MG63 (cell line): ENCODE results near the gene RPA3. TPM values are rescaled to one million over a fixed set of nuclear protein-coding genes. Genes with fewer than 3 reads are reported as not detected.

Source experiments
- DNase-seq: peaks from one replicate; pipeline ENCODE4 v3.0.0-alpha.2; 2020
- H3K27me3 ChIP-seq: fragments of 250-450 bp; sonication (Bioruptor Pico); 2 replicates; pipeline ENCODE4 v1.5.1; 2020; ENCODE audit warnings: mild to moderate bottlenecking, moderate library complexity
- H3K36me3 ChIP-seq: fragments of 250-450 bp; sonication (Bioruptor Pico); 2 replicates; pipeline ENCODE4 v1.5.1; 2020; ENCODE audit warnings: mild to moderate bottlenecking, moderate library complexity
- H3K4me3 ChIP-seq: fragments of 250-450 bp; sonication (Bioruptor Pico); 2 replicates; pipeline ENCODE4 v1.5.1; 2020; ENCODE audit warnings: mild to moderate bottlenecking, moderate library complexity
- H3K9me3 ChIP-seq: fragments of 250-450 bp; sonication (Bioruptor Pico); 2 replicates; pipeline ENCODE4 v1.5.1; 2020; ENCODE audit warnings: mild to moderate bottlenecking, moderate library complexity
- total RNA-seq: library from RNA; depleted of rRNA; stranded (reverse); fragments of >200 nt; shearing (Covaris generic); gene quantifications from 2 replicates; pipeline ENCODE4 v1.2.3, GENCODE V29; 2014; ENCODE audit warnings: low replicate concordance

The RPA3 gene
- total RNA-seq, 1 experiment from 2014 or later = 81.5 TPM

- H3K9me3 ChIP-seq = no peaks in the 10 kb centered on the region
- DNase-seq = no peak
- no peaks in the 10 kb centered on the region for H3K36me3 ChIP-seq
- H3K4me3 ChIP-seq = no peak overlapping the region
- no peaks in the 10 kb centered on the region for H3K27me3 ChIP-seq
Measured at GRCh38 chr7:7705318-7705717, 13.1 kb downstream of the RPA3 start.

- Histone ChIP-seq H3K36me3 (no peaks in the 10 kb centered on the region), H3K4me3 (no peak overlapping the region), H3K9me3 (0 out of 2 replicates have a peak, but pooled peaks cover 3% of the 10 kb centered on the region), H3K27me3 (no peaks in the 10 kb centered on the region)
- DNase-seq = no peak
Measured at GRCh38 chr7:7704867-7705266, 13.5 kb downstream of the RPA3 start.

GRCh38 chr7:7703427-7703826, 15.0 kb downstream of the RPA3 start:
- no peaks in the 10 kb centered on the region for H3K36me3 ChIP-seq
- no peak for DNase-seq
- H3K27me3 ChIP-seq = no peaks in the 10 kb centered on the region
- H3K9me3 ChIP-seq = 0 out of 2 replicates have a peak, but pooled peaks cover 3% of the 10 kb centered on the region
- no peak overlapping the region for H3K4me3 ChIP-seq

- Histone ChIP-seq H3K4me3 (no peak overlapping the region), H3K27me3 (no peaks in the 10 kb centered on the region), H3K9me3 (0 out of 2 replicates have a peak, but pooled peaks cover 3% of the 10 kb centered on the region), H3K36me3 (no peaks in the 10 kb centered on the region)
- no peak for DNase-seq
Measured at GRCh38 chr7:7702826-7703225, 15.6 kb downstream of the RPA3 start.

- DNase-seq = no peak
- no peaks in the 10 kb centered on the region for H3K27me3 ChIP-seq
- 0 out of 2 replicates have a peak, but pooled peaks cover 3% of the 10 kb centered on the region for H3K9me3 ChIP-seq
- no peaks in the 10 kb centered on the region for H3K36me3 ChIP-seq
- no peak overlapping the region for H3K4me3 ChIP-seq
Measured at GRCh38 chr7:7701527-7701926, 16.9 kb downstream of the RPA3 start.

GRCh38 chr7:7699970-7700369, 18.4 kb downstream of the RPA3 start:
- H3K9me3 ChIP-seq = 0 out of 2 replicates have a peak, but pooled peaks cover 3% of the 10 kb centered on the region
- H3K4me3 ChIP-seq = no peak overlapping the region
- H3K27me3 ChIP-seq = no peaks in the 10 kb centered on the region
- DNase-seq = no peak
- H3K36me3 ChIP-seq = no peaks in the 10 kb centered on the region

- Histone ChIP-seq H3K9me3 (0 out of 2 replicates have a peak, but pooled peaks cover 3% of the 10 kb centered on the region), H3K4me3 (no peak overlapping the region), H3K27me3 (no peaks in the 10 kb centered on the region), H3K36me3 (no peaks in the 10 kb centered on the region)
- DNase-seq = no peak
Measured at GRCh38 chr7:7699380-7699779, 19.0 kb downstream of the RPA3 start.

GRCh38 chr7:7698930-7699329, 19.5 kb downstream of the RPA3 start:
- 0 out of 2 replicates have a peak, but pooled peaks cover 3% of the 10 kb centered on the region for H3K9me3 ChIP-seq
- no peak overlapping the region for H3K4me3 ChIP-seq
- no peak for DNase-seq
- H3K27me3 ChIP-seq = no peaks in the 10 kb centered on the region
- no peaks in the 10 kb centered on the region for H3K36me3 ChIP-seq

- H3K4me3 ChIP-seq = no peak overlapping the region
- DNase-seq = no peak
- H3K9me3 ChIP-seq = 0 out of 2 replicates have a peak, but pooled peaks cover 3% of the 10 kb centered on the region
- H3K27me3 ChIP-seq = no peaks in the 10 kb centered on the region
- H3K36me3 ChIP-seq = no peaks in the 10 kb centered on the region
Measured at GRCh38 chr7:7696458-7697119, 21.8 kb downstream of the RPA3 start.

GRCh38 chr7:7695111-7695817, 23.1 kb downstream of the RPA3 start:
- no peak overlapping the region for H3K4me3 ChIP-seq
- H3K36me3 ChIP-seq = no peaks in the 10 kb centered on the region
- 0 out of 2 replicates have a peak, but pooled peaks cover 3% of the 10 kb centered on the region for H3K9me3 ChIP-seq
- no peaks in the 10 kb centered on the region for H3K27me3 ChIP-seq
- DNase-seq = no peak

- Histone ChIP-seq H3K36me3 (no peaks in the 10 kb centered on the region), H3K9me3 (no peaks in the 10 kb centered on the region), H3K27me3 (no peaks in the 10 kb centered on the region), H3K4me3 (no peak overlapping the region)
- DNase-seq = no peak
Measured at GRCh38 chr7:7694542-7694941, 23.9 kb downstream of the RPA3 start.

- H3K36me3 ChIP-seq = no peaks in the 10 kb centered on the region
- no peak for DNase-seq
- no peaks in the 10 kb centered on the region for H3K9me3 ChIP-seq
- no peak overlapping the region for H3K4me3 ChIP-seq
- H3K27me3 ChIP-seq = no peaks in the 10 kb centered on the region
Measured at GRCh38 chr7:7693881-7694280, 24.5 kb downstream of the RPA3 start.

- H3K27me3 ChIP-seq = no peaks in the 10 kb centered on the region
- no peaks in the 10 kb centered on the region for H3K9me3 ChIP-seq
- no peak for DNase-seq
- no peaks in the 10 kb centered on the region for H3K36me3 ChIP-seq
- H3K4me3 ChIP-seq = no peak overlapping the region
Measured at GRCh38 chr7:7688956-7689355, 29.5 kb downstream of the RPA3 start.

- no peak overlapping the region for H3K4me3 ChIP-seq
- H3K27me3 ChIP-seq = no peaks in the 10 kb centered on the region
- H3K9me3 ChIP-seq = no peaks in the 10 kb centered on the region
- no peak for DNase-seq
- H3K36me3 ChIP-seq = no peaks in the 10 kb centered on the region
Measured at GRCh38 chr7:7688310-7688709, 30.1 kb downstream of the RPA3 start.

- Histone ChIP-seq H3K9me3 (no peaks in the 10 kb centered on the region), H3K27me3 (no peaks in the 10 kb centered on the region), H3K36me3 (no peaks in the 10 kb centered on the region), H3K4me3 (no peak overlapping the region)
- DNase-seq = no peak
Measured at GRCh38 chr7:7687800-7688199, 30.6 kb downstream of the RPA3 start.

- no peak for DNase-seq
- H3K27me3 ChIP-seq = no peaks in the 10 kb centered on the region
- H3K9me3 ChIP-seq = no peaks in the 10 kb centered on the region
Measured at GRCh38 chr7:7686811-7687508, 31.4 kb downstream of the RPA3 start.

GRCh38 chr7:7682861-7683260, 35.5 kb downstream of the RPA3 start:
- Histone ChIP-seq H3K27me3 (no peaks in the 10 kb centered on the region), H3K4me3 (no peak overlapping the region)

More at GRCh38 chr7:7686811-7687508, 31.4 kb downstream of the RPA3 start:
- no peaks in the 10 kb centered on the region for H3K36me3 ChIP-seq
- no peak overlapping the region for H3K4me3 ChIP-seq

More at GRCh38 chr7:7682861-7683260, 35.5 kb downstream of the RPA3 start:
- DNase-seq = no peak
- Histone ChIP-seq H3K36me3 (no peaks in the 10 kb centered on the region), H3K9me3 (no peaks in the 10 kb centered on the region)
